ENCODE measurements around the gene RBM39. TPM values are rescaled to one million over a fixed set of nuclear protein-coding genes. Genes with fewer than 3 reads are reported as not detected.
"Not testable (repeated sequence)": the region's sequence is repeated elsewhere in the genome, so short reads cannot be mapped to it uniquely, and the experiment has no call there.

RBM39 gene
- total RNA-seq, 4 donors from 2014 or later, result 410 to 504 (median 446) TPM

DNA sequence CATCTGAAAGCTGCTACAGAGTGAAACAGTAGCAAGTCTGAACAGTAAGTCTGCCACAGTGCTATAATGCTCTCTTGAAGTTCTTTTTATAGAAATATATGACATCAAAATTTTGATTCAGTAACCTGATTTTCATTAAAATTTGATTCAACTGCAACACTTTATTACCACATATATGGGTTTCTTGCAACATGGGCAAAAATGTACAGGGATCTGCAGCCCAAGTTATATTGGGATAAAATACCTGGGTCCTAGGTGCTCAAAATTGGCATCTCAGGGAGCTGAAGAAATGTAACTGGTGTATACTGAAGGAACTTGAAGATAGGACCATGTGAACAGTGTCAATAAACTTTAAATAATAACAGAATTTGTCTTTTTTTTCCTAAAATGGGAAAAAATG, 32.0 kb downstream of the RBM39 start:
- Histone ChIP-seq H3K36me3 (peaks cover 0 to 99% (median 16%) of the 10 kb centered on the region in 3 donors), H3K4me3 (no peak overlapping the region), H3K27me3 (no peaks in the 10 kb centered on the region), H3K4me1 (peaks cover 0 to 55% (median 10%) of the 10 kb centered on the region in 4 donors), H3K9me3 (no peaks in the 10 kb centered on the region), H3K27ac (no peak overlapping the region)
- DNase-seq (ENCODE audit: low spot score in 2 of 2), result no peak
- TF ChIP-seq POLR2A (IDR thresholded peaks at IDR 0.05), result no peak
- TF ChIP-seq EP300 (IDR thresholded peaks at IDR 0.05), result no peak
- TF ChIP-seq, protein P1, sequence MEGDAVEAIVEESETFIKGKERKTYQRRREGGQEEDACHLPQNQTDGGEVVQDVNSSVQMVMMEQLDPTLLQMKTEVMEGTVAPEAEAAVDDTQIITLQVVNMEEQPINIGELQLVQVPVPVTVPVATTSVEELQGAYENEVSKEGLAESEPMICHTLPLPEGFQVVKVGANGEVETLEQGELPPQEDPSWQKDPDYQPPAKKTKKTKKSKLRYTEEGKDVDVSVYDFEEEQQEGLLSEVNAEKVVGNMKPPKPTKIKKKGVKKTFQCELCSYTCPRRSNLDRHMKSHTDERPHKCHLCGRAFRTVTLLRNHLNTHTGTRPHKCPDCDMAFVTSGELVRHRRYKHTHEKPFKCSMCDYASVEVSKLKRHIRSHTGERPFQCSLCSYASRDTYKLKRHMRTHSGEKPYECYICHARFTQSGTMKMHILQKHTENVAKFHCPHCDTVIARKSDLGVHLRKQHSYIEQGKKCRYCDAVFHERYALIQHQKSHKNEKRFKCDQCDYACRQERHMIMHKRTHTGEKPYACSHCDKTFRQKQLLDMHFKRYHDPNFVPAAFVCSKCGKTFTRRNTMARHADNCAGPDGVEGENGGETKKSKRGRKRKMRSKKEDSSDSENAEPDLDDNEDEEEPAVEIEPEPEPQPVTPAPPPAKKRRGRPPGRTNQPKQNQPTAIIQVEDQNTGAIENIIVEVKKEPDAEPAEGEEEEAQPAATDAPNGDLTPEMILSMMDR (IDR thresholded peaks at IDR 0.05), result no peak

DNA sequence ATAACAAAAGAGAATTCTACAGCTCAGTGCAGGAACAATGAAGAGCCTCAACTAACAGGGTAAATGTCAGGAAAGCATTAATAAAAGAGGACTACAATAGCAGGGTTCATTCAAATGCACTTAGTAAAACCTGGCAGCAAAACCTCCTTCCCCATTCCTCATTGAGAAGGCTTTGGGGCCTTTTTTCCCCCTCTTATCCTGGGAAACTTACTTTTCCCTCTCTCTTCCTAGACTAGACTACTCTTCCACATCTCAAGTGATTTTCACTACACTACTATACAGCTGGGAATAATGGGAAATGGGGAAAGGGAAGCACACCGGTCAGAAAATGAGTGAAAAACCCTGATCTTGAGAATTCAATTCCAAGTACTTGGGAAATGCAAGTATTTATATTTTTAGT, 32.8 kb downstream of the RBM39 start:
- DNase-seq (ENCODE audit: low spot score in 2 of 2), result no peak
- Histone ChIP-seq H3K4me1 (peaks cover 0 to 51% (median 9%) of the 10 kb centered on the region in 4 donors), H3K4me3 (no peak overlapping the region), H3K27me3 (no peaks in the 10 kb centered on the region), H3K36me3 (peaks cover 0 to 99% (median 16%) of the 10 kb centered on the region in 3 donors), H3K27ac (peak overlapping the region in 1 of 4 donors; percentile 19), H3K9me3 (no peaks in the 10 kb centered on the region)
- TF ChIP-seq, protein P1 (IDR thresholded peaks at IDR 0.05), result no peak
- TF ChIP-seq EP300 (IDR thresholded peaks at IDR 0.05), result no peak
- TF ChIP-seq POLR2A (IDR thresholded peaks at IDR 0.05), result no peak
- 69 to 78% methylated on average over 1 of the region's 1 CpG for WGBS, 2 donors

DNA sequence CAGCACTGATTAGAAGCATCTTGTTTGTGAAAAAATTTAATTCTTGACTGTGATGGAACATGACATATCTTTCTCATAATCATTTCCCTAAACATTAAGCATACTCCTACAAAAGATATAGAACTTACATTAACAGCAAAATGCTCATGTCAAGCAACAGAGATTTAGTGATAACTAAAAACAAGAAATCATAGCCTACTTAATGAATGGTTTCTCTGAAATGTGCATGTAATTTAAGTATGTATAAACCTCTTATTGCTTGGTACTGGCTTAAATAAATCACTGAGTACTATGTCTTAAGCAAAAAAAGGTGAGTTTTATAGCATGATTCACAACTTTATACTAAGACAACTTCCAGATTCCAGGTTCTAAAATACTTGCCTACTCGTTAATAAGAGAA, 33.6 kb downstream of the RBM39 start:
- Histone ChIP-seq H3K4me1 (peaks cover 0 to 49% (median 8%) of the 10 kb centered on the region in 4 donors), H3K4me3 (no peak overlapping the region), H3K27me3 (no peaks in the 10 kb centered on the region), H3K27ac (no peak overlapping the region), H3K36me3 (peaks cover 0 to 99% (median 16%) of the 10 kb centered on the region in 3 donors), H3K9me3 (no peaks in the 10 kb centered on the region)
- TF ChIP-seq POLR2A (IDR thresholded peaks at IDR 0.05) (no peak), EP300 (IDR thresholded peaks at IDR 0.05) (no peak)
- TF ChIP-seq, protein P1 (IDR thresholded peaks at IDR 0.05), result no peak
- 43 to 58% methylated on average over 1 of the region's 1 CpG for WGBS, 2 donors
- no peak for DNase-seq (ENCODE audit: low spot score in 2 of 2)

DNA sequence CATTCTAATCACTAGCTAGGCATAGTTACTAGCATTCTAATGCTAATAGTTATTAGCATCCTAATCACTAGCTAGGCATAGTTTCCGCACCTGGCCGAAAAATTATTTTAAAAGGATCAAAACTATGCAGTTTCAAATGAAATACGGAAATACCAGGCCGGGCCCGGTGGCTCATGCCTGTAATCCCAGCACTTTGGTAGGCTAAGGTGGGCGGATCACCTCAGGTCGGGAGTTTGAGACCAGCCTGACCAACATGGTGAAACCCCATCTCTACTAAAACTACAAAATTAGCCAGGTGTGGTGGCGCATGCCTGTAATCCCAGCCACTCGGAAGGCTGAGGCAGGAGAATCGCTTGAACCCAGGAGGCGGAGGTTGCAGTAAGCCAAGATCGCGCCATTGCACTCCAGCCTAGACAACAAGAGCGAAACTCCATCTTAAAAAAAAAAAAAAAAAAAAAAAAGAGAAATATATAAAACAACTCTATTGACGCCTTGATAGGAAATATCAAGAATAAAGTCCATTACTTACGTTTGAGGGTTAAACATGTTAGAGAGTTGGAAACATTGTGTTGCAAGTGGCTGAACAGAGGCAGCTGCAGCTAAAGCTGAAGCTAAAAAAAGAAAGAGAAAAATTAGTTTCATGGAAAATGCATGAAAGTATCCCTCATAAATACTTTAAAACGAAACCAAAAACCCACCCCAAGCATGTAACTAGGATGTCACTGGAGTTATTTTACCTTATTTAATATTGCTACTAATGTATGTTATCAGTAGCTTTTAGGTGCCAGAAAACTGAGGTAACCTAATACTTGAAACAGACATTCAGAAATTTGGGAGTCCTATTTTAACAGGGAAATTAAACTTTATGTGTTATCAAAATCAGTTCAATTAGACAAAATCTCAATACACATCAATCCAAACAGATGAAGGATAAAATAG, 35.2 kb downstream of the RBM39 start:
- WGBS, 2 donors, result 89% methylated on average over 17 of the region's 17 CpGs
- H3K27ac ChIP-seq; H3K27me3 ChIP-seq; H3K9me3 ChIP-seq; DNase-seq (ENCODE audit: low spot score in 2 of 2); H3K4me3 ChIP-seq: not testable (repeated sequence)
- peaks cover 0 to 98% (median 16%) of the 10 kb centered on the region in 3 donors for H3K36me3 ChIP-seq
- H3K4me1 ChIP-seq, result peaks cover 0 to 52% (median 8%) of the 10 kb centered on the region in 4 donors

DNA sequence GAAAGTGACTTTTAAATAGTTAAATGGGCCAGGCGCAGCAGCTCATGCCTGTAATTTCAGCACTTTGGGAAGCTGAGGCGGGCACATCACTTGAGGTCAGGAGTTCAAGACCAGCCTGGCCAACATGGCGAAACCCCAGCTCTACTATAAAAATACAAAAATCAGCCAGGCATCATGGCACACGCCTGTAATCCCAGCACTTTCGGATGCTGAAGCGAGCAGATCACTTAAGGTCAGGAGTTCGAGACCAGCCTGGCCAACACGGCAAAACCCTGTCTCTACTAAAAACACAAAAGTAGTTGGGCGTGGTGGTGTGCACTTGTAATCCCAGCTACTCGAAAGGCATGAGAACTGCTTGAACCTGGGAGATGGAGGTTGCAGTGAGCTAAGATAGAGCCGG, 36.2 kb downstream of the RBM39 start:
- not testable (repeated sequence) for H3K4me3 ChIP-seq; DNase-seq (ENCODE audit: low spot score in 2 of 2); H3K27me3 ChIP-seq; H3K9me3 ChIP-seq; H3K27ac ChIP-seq
- 84 to 87% methylated on average over 11 of the region's 11 CpGs for WGBS, 2 donors
- H3K4me1 ChIP-seq, result peaks cover 0 to 51% (median 8%) of the 10 kb centered on the region in 4 donors
- peaks cover 0 to 97% (median 16%) of the 10 kb centered on the region in 3 donors for H3K36me3 ChIP-seq

DNA sequence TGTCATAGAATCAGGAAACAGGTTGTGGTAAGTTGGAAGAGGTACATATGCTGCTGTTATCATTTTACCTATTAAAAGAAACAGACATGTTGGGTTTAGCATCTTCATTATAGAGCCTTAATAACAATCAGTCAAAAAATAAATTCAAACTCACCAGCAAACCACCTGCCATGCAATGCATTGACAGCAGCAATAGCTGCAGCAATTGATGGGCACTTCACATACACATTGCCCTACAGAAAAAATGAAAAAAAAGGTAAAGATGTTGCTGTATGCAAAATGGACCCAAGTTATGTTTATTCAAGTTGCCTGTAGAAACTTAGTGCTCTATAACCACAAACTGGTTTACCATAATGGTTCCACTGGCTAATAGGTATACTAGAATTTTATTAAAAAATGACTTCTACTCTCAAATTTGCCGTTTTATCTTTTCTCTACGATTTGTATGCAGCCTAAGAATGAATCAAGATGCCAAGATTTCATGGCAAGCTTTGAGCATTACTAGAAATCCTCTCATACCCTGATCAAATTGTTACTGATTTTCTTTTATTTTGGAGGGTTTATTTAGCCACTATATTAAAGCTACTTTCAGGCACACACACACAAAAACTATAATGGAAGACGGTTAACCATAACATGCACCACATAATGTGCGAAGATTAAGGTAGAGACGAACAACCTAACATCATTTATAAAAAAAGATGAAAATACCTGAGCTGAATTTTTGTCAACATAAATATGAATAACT, 37.4 kb downstream of the RBM39 start:
- Histone ChIP-seq H3K4me1 (peaks cover 0 to 51% (median 12%) of the 10 kb centered on the region in 4 donors), H3K27ac (no peak overlapping the region), H3K4me3 (no peak overlapping the region), H3K9me3 (no peaks in the 10 kb centered on the region), H3K36me3 (peaks cover 0 to 85% (median 16%) of the 10 kb centered on the region in 3 donors), H3K27me3 (no peaks in the 10 kb centered on the region)
- TF ChIP-seq EP300 (IDR thresholded peaks at IDR 0.05), result no peak
- TF ChIP-seq, protein P1 (IDR thresholded peaks at IDR 0.05), result no peak
- TF ChIP-seq POLR2A (IDR thresholded peaks at IDR 0.05), result no peak
- no peak for DNase-seq (ENCODE audit: low spot score in 2 of 2)
- 85 to 87% methylated on average over 5 of the region's 5 CpGs for WGBS, 2 donors

Data from tibial nerve (tissue), 4 donors.